Kidney capillary endothelial cell (primary cell): Measurements from ENCODE around the gene MFSD6L.

Experiments
- DNase-seq: peaks from one replicate; pipeline ENCODE4 v3.0.0-alpha.2; 2018; ENCODE audit warnings: low spot score

Gene MFSD6L

DNA sequence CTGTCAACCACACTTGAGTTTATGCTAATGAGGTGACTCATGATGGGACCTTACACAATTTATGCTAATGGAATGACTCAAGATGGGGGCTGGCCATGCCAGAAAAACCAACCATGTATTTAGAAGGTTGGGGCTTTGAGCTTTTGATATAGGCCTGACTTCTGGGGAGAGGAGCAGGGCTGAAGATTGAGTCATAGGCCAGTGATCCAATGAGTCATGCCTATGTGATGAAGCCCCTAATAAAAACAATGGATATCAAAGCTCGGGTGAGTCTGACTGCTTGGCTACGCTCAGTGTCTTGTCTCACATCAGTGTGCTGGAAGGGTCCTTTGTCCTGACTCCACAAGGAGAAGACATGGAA lies 7.3 kb downstream of the MFSD6L start:
- peak; percentile 17 for DNase-seq

DNA sequence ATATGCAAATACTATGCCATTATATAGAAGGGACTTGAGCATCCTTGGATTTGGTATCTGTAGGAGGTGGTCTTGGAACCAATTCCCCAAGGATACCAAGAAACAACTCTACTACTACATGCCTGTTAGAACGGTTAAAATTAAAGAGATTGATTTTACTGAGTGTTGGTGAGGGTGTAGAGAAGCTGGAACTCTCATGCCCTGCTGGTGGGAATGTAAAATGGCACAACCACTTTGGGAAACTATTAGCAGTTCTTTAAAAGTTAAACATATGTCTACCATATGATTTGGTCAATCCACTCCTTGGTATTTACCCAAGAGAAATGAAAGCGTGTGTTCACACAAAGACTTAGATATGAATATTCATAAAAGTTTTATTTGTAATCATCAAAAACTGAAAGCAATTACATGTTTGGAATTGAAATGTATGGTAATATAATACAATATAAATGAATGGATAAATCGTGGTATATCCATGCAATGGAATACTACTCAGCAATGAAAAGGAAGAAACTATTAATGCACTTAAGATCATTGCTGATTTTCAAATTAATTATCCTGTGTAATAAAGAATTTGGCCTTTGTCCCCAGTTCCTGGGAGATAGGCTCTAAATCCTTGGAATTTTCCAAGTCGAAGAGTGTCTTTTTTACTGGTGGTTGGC lies 7.8 kb downstream of the MFSD6L start:
- no peak for DNase-seq

DNA sequence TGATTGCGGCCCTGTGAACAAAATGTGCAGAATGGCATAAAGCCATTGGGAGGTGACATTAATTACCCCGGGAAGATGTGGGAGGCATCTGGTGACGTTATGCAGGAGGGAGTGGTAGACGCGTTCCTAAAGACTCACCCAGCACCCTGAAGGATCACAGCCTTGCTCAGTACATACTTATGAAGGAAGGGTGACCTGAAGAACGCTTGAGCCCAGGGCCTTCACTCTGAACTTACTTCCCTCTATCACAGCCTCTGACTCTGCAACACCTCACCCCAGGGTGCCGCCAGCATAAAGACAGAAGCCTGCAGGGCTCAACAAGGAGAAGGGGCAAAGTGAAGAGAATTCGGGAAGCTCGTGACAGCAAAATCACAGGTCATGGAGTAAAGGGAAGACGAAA lies 9.4 kb downstream of the MFSD6L start:
- DNase-seq = no peak

DNA sequence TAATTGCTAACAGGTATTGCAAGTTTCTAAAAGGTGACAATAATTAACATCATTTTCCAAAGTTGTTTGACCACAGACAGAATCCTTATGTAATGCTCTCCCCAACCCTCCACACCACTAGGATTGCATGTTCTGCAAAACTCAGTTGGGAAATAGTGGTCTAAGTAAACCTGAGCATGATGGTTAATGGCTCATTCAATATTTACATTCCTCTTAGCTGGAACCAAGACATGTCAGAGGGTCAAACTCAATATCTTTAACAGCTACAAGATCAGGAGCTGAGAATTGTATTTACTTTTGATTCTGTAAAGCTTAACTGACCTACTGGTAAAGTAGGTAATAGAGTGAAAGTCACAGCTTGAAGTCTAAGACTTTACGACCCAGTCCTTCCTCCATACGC lies 10.2 kb downstream of the MFSD6L start:
- no peak for DNase-seq

DNA sequence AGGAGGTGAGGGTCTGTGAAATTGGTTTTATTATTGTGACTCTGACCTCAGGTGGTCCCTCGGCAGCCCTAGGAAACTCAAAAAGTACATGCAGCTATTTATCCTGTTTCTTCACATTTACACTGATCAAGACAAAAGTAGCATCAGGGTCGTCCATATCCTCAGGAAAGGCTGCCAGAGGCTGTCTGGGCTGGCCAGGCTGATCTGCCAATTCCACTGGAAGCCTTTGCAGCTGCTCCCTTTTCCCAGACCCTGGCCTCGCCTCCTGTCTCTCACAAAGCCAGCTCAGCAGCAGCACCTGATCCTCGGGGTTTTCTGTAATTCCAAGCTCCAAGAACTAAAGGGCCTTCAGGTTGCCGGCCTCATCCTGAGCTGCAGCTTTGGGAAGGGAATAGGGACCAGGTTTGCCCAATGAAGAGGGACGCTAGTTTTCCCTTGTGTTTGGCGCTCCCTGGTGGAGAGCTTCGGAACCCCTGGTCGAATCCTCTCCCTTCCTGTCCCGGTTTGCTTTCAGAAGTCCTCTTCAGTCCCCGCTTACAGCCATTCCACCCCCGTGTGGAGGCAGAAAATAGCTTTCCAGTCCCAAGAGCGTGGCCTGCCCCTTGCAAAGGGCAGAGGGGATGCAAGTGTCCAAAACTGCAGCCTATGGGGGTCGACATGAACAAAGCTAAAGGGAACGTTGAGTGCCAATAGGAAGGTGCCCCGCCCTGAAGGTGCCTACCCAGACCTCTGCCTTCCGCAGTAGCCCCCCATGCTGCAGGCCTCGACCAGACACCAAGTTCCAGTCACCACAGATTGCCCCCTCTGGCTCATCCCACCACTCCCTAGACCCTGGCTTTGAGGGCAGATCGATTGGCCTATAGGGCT lies 13.4 kb downstream of the MFSD6L start:
- peak; percentile 50 for DNase-seq

DNA sequence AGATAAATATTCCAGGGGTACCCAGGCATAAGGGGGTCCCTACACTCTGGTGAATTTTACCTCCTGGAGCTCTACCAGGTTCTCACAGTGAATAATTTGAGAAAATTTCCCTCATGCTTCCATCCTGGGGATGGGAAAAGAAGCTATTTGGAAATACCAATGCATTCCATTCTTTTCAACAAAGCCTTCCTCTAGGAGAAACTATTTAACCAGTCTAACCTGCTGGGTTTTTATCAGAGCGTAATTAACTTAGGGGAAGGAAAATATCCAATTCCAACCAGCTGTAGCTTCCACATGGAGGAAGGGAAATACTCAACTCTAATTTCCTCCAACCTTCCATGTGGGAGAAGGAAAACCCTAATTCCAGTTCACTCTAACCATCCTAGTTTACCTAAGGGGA lies 17.0 kb downstream of the MFSD6L start:
- no peak for DNase-seq

DNA sequence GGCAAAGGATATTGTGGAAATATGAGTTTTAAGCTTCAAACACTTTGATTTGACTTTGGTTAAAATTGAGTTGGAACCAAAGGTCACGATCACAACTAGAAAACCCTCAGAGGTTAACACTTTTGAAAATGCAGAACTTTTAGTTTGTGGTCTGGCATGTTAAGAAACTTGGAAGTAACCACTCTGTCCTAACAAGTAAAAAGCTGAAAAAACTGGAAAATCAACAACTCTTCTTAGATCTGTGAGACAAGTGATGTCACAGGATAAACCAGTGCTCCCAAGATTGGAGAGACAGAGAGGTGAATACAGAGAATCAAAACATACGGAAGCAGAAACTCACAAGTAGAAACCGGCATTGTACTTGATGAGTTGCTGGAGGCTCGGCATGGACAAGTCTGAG lies 17.4 kb downstream of the MFSD6L start:
- DNase-seq = no peak

DNA sequence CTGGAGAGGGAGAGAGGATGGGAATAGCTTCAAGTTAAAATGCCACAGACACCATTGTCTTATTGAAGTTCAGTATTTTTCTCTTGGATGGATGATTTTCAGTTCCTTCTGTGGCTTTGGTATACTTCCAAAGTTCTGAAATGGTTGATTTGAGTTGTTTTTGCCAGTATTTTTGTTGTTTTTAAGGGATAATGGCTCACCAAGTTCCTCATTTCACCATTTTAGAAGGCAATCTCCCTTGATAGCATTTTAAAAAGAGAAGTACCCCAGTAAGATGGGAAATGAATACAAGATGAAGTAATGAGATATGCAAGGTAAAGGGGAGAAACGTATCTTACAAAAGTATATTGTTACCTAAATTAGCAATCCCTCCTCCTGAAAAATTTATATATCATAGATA lies 22.3 kb downstream of the MFSD6L start:
- DNase-seq = no peak

DNA sequence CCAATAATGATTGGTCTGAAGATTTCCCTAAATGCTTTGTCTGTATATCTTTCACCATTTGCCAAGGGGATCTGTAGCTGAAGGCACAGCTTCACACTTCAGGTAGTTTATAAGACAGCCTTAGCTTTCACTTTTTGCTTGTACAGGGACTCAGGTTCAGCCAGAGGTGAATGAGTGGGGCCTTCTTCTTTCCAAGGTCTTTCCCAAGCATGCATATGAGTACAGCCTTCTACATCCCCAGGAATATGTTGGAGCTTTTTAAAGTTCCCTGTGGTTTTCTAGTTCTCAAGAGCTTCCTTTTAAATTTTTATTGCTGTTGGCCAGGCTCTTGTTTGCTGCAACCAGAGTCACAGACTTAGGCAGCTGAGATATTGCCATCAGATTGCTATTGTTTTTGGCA lies 22.9 kb downstream of the MFSD6L start:
- no peak for DNase-seq

DNA sequence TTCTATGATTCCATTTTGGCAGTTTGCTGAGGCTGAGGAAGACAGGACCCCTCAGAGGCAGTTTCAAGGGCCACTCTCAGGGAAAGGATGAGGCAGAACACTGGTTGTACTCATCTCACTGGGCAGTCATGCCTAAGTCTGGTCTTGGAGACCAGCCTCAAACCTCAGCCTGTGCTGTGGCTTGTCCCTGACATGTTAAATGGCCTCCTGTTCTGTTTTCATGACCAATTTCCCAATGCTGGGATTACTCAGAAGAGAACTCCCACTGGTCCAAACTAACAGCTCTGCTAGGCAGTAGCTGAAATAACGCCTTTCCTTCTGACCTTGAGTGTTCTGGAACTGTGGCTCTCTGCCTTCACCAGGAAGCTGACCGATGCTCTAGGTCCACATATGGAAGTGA lies 32.4 kb downstream of the MFSD6L start:
- DNase-seq = no peak

DNA sequence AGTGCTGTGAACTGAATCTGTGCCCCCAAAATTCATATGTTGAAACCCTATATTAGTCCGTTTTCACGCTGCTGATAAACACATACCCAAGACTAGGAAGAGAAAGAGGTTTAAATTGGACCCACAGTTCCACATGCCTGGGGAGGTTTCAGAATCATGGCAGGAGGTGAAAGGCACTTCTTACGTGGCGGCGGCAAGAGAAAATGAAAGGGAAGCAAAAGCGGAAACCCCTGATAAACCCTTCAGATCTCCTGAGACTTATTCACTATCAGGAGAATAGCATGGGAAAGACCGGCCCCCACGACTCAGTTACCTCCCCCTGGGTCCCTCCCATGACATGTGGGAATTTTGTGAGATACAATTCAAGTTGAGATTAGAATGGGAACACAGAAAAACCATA lies 37.2 kb downstream of the MFSD6L start:
- no peak for DNase-seq

DNA sequence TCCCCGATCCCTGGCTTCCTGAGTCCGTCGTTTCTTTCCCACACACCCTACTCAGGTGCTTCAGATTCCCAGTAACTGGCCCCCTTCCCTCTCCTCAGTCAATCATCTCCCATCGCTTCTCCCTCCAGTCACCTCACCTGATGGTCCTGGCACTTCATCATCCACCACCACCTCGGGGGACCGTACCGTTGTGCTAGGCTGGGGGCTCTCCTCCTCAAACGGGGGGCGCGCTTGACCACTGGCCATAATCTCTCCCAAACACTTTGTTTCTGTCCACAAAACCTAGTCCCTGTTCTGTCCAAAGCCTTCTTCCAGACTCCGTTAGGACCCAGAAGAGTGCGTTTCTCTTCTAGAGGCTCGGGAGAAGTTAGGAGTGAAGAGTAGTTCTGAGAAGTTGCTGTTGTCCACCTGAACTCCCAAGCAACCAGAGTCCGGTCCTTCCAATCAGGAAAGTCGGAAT lies 41.0 kb downstream of the MFSD6L start, which contains the start of gene SPDYE4:
SPDYE4 (minus strand) TSS at position 410 of the 460 bp plus-strand sequence; CDS start at position 246, 164 bp downstream.
- DNase-seq = no peak

DNA sequence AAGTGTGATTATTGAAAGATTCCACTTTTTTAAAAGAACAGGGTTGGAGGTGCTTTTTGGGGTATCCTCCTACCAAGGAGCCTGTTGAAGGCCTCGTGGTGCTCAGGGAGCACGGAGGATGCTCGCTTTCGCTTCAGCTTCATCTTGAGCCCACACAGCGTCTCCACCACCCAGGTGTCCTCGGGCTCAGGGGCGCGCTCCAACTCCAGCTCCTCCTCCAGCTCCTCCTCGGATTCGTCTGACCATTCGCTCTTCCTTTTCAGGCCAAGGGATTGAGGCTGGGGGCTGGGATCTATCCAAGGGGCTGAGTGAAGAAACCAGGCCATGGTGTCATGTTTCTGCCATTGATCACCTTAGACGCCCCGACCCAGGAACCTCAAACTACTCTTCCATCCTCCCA lies 42.0 kb downstream of the MFSD6L start:
- DNase-seq = no peak

DNA sequence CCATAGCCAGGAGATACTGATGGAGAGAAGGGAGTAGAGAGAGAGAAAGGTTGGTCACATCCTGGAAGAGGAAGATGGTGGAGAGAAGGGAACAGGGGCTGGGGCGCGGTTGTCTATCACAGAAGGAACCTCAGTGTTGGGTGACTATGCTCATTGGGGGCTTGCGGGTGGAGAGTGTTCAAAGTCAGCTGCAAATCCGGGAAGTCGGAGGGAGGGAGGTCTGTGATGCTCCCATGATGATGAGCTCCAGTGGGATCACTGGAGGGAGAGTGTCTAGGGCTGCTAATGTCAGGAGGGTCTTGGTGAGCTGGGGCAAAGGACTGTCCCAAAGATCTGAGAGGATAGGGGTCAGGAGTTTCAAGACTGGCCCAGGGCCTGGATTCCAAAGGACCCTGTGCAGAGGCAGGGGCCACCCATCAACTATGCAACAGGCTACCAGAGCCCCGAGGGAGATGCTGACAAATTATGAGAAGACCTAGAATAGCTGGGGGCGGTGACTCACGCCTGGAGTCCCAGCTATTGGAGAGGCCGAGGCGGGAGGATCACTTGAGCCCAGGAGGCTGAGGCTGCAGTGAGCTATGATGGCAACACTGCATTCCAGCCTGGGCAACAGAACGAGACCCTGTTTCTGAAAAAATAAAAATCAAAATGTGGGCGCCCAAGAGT lies 43.4 kb downstream of the MFSD6L start:
- no peak for DNase-seq

DNA sequence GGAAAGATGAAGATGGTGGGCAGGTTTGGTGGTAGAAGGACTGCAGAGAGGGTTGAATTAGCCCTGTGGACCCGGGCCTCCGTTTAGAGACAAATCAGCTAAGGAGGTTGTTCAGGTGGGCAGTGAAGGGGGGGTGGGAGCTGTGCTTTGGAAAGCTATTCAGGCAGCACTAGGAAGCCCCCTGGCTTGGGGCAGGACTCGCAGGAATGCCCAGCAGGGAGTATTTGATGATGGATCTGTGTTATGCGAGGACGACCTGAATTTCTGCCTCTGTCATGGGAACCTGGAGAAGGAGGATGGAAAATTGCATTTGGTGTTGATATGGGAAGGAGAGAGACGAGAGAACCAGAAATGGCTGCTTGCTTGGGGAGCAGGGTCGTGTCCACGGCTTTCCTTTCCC lies 44.3 kb downstream of the MFSD6L start:
- DNase-seq = no peak

DNA sequence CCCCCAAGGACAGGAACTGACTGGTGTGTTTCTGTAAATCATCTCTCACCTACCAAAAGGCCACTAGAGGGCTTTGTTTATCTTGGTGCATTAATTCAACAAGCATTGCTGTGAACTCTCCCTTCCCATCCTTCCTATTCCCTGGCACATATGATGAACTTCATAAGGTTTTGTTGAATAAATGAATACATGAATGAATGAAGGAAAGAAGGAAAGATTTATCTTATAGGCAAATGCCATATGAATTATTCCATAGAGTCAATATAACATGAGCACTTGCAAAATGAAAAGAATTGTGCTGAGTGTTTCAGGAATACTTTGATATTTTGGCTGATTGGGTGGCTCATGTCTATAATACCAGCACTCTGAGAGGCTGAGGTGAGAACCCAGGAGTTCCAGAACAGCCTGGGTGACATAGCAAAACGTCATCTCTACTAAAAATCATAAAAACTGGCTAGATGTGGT lies 45.2 kb downstream of the MFSD6L start:
- DNase-seq = peak; percentile 15

DNA sequence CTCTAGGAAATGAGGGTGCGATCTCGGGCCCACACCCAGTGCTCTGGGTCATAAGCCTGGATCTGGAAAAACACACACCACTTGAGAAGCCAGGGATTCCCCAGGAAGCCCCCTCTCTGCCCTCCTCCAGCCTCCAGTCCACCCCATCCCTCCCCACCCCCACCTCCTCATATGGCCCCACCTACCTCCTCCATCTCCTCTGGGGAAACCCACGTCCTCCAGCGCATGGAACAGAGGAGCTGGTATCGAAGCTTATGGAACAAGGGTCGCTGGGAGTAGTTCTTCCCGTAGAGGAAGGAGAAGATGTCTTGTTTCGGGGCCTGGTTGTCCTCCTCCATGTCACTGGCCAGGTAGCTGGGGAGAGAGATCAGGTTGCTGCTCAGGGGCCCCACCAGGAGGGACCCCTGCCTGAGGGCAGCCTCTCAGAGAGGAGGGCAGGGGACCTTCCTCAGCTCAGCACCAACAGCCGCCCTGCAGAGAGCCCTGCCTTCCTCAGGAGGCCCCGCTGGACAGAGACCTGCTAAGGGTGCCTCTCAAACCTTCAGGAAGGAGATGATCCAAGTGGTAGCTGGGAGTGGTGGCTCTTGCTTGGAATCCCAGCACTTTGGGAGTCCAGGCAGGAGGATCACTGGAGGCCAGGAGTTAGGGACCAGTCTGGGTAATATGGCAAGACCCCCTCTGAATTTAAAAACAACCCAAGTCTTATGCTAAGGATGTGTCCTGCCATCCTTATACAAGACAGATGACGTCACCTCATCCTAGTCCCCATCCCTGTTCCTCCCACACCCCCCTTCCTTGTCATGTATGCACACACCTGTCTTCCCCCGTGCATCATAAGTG lies 45.8 kb downstream of the MFSD6L start:
- no peak for DNase-seq

DNA sequence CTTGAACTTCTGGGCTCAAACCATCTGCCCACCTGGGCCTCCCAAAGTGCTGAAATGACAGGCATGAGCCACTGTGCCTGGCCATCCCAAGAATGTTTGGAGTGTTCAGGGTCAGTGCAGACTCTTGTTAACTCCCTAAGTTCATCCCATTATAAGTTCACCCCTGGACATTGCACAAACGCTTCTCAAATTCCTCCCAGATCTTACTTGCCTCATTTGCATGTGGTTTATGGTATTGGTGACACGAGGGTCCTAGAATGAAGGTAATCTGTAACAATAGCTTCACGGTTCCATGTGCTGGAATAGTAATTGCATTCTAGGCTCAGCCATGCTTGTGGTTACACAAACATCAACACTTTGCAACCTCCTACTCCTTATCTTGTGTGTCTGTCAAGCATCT lies 49.5 kb downstream of the MFSD6L start:
- DNase-seq = no peak

DNA sequence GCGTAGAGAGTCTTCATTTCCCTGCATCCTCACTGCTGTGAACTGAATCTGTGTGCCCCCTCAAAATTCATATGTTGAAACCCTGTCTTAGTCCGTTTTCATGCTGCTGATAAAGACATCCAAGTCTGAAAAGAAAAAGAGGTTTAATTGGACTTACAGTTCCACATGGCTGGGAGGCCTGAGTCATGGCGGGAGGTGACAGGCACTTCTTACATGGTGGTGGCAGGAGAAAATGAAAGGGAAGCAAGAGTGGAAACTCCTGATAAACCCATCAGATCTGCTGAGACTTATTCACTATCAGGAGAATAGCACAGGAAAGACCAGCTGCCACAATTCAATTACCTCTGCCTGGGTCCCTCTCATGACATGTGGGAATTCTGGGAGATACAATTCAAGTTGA lies 51.4 kb downstream of the MFSD6L start:
- DNase-seq = no peak
